CD4-positive, alpha-beta T cell treated with Interleukin-6 at 100 ng/mL for 8 hours (primary cell): ENCODE results near the gene PRDM16.

ENCODE experiments used
- DNase-seq: peaks from one replicate; pipeline ENCODE4 v3.0.0-alpha.2; 2020; ENCODE audit warnings: mixed read lengths, low spot score

Gene PRDM16

DNA sequence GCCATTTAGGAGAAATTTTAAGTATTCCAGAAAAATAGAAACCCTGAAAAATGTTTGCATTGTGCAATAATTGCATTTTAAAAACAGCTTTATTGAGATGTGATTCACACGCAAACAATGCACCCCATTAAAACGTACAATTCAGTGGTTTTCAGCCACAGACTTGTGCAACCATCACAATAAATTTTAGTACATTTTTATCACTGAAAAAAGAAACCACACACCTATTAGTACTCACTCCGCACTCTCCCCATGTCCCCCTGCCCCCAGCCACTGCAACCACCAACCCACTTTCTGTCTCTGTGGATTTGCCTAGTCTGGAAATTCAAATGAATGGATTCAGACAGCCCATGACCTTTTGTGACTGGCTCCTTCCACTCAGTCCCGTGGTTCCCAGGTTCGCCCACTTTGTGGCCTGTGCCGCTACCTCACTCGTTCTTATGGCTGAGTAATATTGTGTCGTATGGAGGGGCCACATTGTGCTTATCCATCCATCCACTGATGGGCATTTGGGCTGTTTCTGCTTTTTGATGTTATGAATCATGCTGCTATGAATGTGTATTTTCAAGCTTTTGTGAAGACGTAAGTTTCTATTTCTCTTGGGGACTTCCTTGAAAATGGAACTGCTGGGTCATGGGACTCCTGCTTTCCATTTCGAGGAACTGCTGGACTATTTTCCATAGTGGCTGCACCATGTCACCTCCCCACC lies 237.7 kb downstream of the PRDM16 start:
- no peak for DNase-seq

DNA sequence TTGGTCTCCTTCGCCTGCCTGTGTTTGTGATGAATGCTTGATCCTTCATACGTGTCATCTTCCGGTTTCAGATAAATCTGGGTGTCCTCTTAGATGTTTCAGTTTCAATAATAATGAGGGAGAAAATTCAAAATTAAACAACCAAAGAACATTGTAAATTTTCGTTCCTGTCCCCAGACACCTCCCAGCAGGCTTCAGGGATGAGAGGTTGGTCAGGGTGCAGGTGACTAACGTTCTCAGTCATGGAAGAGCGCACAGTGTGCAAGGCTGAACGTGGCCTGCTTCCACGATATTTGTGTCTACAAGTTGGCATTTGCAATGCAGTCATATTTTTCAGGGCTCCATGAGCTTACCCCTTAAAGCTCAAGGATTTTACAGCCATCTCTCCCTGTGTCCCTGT lies 238.4 kb downstream of the PRDM16 start:
- no peak for DNase-seq

DNA sequence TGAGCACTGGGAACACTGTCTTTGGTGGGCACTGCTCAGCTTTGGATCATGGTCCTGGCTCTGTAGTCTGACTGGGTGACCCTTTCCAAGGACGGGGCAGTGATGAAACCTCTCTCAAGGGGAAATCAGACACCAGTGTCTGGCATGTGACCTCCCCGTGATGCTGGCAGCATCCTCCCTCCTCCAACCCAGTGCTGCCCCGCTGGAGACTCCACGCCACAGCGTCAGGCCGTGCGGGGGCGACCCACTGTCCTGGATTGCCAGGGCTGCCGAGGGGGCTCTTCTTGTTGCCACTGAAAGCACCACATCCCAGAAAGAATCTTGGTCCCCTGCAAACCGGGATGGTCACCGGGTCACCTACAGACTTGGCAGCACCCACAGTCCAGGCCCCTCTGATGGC lies 239.1 kb downstream of the PRDM16 start:
- DNase-seq: no peak

DNA sequence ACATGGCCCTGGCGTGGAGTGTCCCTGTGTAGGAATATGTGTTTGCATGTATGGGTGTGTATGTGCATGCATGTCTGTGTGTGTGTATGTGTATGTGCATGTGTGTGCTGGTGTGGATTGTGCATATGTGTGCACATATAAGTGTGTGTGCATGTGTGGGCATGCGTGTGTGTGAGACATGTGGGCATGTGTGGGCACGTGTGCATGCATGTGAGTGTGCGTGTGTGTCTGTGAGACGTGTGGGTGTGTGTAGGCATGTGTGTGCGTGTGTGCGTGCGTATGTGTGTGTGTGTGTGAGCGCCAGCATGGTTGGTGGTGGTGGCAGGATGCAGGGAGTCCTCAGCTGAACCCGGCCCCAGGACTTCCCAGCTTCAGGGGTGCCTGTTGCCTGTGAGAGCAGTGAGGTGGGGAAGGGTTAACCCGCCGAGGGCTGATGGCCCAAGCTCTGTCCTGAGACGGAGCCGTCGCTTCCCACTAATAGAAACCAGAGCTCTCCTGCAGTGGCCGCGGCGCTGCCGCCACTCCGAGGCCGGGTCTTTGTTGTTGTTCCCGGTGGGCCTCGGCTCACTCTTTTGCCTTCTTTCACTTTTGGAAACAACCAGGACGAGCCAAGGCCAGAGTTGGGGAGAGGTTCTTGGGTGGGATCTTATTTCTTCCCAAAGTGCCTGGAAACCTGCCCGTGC lies 241.9 kb downstream of the PRDM16 start:
- no peak for DNase-seq

DNA sequence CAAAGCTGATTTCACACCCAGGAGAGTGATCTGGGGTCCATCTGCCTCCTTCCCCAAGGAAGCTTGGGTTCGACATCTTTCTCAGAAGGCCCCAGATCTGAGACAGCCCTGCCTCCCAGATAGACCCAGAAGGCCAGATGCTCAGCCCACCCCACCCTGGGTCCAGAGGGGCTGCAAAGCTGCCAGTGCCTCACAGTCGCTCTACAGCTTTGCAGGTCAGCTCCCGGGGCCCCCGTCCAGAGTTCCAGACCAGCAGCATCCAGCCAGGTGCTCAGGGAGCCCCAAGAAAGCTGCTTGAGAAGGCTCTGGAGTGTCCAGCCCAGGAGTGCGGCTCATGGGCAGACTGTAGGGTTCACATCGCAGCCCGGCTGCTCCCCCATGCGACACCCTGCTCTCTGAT lies 242.7 kb downstream of the PRDM16 start:
- no peak for DNase-seq

DNA sequence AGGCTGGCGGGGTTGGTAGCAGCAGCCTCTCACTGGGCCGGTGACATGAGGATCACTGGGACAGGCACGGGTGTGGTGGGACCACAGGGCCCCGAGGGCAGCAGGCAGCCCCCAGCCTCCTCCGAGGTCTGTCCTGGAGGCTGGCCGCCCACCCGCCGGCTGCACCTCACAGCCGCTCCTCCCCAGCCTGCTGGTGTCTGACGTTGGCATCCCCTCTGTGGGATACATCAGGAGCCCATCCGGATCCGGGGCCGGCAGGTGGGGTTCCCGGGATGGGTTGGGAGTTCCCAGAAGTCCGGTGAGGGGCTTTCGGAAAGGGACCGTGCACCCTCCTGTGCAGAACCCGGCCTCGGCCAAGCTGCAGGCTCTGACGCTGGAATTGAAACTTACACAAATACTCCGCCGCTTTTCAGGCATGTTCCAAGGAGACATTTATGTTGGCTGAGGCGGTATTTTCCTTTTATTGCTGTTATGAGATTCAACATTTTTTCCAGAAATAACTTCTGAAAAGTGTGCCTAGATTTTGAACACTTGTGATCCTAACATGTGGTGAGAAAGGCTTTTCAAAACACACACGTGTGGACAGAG lies 243.4 kb downstream of the PRDM16 start:
- DNase-seq: no peak

DNA sequence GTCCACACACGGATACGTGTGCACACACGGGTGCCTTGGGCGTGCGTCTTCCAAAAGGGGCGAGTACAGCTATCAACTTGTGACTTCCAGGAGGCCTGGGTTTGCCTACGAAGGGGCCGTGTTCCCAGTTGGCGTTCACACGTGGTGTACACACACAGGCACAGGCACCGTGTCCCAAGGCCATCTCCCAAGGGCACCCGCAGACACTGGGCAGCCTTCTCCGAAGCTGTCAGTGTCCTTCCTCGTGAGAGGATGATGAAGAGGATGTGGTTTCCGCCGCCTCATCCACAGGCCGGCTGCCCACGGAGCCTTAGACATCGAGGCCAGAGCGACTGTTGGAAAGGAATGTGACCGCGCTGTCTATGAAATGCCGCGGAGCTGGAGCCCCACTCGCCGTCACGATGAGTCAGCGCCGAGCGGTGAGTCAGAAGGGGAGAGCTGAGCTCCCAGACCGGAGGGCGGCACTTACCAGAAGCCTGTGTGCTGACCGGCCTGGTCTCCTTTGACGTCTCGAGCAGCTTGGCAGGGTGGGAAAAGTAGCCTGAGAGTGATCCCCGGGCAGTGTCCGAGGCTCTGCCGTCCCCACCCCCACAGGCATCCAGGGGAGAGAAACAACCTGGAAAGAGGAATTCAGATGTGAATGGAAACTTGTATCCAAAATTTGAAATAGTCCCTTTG lies 244.0 kb downstream of the PRDM16 start:
- DNase-seq: no peak

DNA sequence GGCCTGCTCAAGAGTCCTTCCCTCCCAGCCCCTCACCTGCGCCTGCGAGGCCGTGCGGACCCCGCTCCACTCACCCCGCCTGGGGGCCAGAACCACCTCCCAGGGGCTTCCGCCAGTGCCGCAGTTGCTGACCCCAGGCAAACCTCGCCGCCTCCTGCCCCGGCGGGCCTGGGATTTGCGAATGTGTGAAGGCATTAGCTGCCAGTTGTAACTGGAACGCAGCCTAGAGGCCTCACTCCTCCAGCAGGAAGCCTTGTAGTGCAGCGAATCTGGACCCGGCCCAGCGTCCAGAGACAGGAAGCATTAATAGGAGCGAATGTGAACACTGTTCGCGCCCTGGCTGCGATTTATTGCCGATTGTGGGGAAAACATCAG lies 244.6 kb downstream of the PRDM16 start:
- DNase-seq: no peak

DNA sequence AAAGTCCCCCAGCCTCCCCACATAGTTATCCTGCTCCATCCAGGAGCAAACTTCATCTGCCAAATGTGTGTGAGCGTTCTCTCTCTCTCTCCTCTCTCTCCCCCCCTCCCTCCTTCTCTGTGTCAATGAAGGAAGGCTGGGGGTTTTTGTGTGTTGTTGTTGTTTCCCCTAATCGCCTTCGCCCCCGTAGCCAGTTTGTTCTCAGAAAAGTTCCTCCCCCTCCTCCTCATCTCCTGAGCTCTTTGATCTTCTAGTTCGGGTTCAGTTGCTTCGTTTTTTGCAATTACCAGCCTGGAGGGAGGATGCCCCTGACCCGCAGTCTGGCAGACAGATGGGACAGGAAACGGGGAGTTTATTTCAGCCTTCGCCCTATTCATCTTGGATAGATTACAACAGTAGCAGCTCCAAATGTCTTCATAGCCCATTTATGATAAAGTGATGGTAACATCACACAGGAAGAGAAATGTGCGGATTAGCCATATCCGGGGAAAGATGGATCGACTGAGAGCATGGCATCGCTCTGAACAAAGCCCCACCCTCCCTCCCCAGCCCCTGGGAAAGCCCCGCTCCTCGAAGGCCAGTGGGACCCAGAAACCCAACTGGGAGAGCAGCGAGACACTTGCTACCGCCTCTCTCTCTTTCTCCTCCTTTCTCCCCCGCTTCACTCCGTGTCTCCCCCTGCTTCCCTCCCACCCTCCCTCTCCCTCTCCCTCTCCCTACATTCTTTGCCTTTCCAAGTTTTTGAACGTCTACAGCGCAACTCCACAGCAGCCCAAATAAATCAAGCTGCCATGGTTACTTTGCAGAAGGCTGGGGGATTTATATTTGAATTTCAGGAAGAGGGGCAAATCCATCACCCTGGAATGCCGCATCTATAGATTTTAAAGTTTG lies 245.7 kb downstream of the PRDM16 start:
- DNase-seq: no peak

DNA sequence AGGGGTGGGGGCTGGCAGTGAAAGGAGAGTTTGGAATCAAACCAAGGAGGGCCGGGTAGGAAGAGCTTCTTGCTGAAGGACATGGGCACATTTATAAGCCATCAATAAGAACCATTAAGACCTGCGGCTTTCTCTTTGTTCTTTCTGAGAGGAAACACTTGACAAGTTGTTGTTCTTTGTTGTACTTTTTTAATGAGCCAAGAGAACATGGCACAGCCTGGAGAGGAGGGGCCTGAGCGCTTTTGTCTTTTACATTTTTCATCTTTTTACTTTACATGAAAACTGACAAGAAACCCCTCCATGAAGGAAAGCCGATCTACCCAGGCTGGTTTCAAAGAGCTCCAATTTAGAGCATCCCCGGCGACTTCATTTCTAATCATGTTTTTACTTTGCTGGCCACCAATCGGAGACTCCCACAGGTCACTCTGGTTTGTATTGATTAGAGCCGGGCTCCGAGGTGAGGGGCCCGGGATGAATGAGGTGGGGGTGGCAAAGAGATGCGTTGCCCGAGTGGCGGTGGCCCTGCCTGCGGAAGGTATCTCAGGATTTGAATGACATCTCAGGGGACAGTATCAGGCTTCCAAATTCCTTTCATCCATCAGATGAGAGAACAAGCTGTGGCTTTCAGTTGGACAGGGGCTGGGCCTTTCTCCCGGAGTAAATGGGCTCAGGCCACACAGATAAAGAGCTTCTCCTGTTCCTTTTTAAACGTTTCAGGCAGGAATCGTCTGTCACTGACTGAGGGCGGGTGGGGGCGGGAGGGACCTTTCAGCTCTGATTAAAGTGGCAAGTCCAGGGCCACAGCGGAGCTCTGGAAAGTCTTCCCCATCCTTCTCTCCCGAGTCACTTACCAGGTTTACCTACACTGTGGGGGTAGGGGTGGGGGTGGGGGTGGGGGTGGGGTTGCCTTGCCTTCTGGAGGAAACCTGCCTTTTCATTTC lies 246.7 kb downstream of the PRDM16 start:
- no peak for DNase-seq

DNA sequence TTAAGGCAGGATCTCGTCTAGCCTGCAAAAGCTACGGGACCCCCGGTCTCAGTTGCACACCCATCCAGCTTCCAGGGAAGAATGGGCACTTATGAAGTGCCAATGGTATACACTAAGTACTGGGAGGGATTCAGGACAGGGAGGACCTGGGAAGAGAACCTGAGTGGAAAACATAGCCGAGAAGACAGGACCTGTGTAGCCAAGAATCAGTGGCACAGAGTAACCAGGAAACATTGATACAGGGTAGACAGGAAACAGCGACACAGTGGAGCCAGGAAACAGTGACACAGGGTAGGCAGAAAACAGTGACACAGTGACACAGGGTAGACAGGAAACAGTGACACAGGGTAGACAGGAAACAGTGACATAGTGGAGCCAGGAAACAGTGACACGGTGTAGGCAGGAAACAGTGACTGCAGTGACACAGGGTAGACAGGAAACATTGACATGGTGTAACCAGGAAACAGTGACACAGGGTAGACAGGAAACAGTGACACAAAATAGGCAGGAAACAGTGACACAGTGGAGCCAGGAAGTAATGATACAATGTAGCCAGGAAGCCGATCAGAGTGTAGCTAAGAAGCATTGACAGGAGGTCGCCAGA lies 247.4 kb downstream of the PRDM16 start:
- no peak for DNase-seq

DNA sequence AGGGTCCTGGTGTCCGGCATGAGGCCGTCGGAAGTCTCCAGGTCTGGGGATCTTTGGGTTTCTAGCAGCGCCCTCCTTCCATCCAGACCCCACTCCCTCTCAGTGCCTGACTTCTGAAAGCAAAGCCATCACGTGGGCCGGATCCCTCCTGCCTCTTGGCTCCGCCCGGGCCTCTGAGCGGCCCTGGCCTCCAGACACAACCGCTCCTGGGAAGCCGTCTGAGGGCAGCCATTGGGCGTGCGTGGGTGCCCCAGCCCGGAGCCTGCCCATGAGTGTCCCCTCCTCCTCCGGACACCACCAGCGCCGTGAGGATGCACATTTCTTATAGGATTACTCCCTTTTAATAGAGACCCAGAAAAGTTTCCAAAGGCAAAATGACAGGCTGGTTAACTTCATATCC lies 248.5 kb downstream of the PRDM16 start:
- DNase-seq: no peak

DNA sequence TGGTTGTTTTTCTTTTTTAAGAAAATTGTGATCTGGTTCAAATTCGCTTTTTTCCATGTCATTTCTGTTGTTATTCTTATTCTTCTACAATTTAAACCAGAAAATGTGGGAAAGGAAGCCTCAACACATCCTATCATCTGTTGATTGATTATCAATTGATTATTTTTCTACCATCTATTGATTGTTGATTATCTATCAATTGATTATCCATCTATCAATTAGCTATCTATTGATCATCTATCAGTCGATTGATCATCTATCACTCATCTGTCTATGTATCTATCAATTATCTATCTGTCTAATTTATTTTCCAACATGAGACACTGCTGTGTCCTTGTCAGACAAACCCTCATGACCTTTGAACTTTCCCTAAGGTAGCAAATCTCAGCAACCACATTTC lies 249.3 kb downstream of the PRDM16 start:
- no peak for DNase-seq

DNA sequence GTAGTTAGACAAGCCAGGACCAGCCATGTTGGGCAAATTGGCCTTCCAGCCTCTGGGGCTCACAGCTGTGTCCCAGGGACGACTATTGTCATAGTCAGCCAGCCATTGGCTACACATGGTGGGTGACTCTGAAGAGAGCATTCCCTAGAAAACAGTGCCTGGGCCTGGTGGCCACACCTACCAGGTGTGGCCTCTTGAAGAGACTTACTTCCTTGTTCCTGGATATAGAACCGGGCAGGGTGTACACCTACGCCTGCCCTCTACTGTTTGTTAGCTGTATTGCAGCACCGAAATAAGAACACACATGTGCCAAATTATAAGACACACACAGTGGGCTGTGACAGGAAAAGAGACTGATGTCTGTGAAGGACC lies 250.9 kb downstream of the PRDM16 start:
- DNase-seq: no peak

DNA sequence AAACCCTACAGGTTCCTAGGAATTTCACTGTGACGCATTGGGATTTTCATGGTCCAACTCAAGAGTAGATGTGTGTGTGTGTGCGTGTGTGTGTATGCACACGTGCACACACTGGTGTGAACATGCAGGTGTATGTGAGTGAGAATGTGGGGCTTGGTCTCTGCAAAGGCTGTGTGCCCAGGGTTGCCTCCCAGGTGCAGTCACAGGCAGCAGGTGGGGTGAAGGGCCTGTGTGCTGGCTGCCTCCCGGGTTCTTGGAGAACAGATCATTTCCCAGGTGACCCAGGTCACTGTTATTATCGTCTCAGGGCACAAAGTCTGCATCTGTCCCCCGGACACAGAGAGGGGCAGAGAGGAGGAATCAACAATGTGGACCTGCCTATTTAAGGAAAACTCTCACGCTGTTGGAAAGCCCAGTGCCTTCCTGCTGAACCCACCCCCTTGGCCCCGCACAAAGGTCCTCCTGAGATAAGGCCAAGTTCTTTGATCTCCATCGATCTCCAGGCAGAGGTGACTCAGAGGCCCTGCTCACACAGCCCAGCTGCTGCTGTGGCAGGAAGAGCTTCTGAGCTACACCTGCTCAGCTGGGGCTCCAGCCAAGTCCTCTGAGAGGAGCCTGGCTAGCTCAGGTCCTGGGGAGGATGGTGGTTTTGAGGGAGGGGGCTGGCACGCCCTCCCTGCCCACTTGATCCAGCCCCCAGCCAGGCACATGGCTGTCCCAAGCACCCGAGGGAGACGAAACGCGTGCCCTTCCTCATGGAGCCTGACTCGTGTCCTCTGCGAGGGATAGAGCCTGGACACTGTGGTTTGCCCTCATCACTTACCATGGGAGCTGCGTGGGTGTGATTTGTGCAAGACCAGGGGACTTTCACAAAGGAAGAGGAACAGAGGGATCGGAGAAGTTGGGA lies 251.5 kb downstream of the PRDM16 start:
- no peak for DNase-seq

DNA sequence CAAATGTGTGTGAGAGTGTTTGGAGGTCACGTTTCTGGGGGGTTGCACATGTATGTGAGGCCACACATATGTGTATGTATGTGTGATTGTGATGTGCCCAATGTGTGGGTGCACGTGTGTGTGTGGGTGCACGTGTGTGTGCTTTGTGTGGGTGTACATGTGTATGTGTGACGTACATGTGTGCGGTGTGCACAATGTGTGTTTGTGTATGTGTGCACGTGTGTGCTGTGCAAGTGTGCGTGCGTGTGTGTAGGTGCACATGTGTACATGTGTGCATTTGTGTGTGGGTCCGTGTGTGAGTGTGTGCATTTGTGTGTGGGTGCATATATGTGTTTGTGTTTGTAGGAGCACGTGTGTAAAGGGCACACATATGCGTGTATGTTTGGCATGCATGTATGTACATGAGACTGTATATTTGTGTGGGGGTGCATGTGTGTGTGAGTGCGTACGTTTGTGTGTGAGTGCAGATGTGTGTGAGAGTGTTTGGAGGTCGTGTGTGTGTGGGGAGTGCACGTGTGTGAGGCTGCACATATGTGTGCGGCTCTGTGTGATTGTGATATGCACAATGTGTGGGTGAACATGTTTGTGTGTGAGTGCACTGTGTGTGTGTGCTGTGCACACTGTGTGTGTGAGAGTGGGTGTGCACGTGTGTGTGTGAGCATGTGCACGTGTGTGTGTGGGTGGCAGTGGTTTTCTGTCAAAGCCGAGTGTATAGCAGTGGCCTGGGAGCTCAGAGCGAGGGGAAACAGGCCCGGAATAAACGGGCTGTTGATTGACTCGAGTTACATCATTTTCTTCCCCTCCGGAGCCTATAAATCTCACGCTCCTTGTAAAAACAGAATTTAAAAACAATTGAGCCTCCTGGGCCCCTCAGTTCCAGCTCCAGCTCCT lies 252.8 kb downstream of the PRDM16 start:
- no peak for DNase-seq

DNA sequence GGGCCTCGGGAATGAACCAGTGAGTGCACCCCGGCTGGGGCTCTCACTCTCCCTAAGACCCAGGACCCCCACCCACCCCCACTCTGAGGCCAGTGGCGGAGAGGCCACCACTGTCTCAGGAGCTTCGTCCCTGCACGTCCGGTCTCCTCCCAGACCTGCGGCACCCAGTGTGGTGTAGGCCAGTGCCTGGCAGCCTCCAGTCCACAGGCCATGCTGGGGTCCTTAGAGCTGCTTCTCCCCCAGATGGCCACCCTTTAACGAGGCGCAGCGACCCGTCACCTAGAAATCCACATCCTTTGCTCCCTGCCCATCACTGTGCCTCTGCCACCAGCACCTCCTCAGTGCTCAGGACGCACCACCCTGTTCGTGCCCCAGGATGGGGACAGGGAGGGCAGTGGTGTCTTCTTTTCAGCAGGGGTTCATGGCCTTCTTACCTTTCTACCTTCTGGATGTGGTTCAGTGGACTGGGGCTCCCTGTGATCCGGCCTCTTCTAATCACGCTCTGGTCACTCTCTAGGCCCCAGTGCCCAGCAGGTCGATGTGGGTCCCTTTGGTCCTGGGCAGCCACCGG lies 253.5 kb downstream of the PRDM16 start:
- DNase-seq: no peak
